Measurements from ENCODE around the gene OR10D3. TPM values are rescaled to one million over a fixed set of nuclear protein-coding genes. Genes with fewer than 3 reads are reported as not detected.

The OR10D3 gene
- total and polyA plus RNA-seq, 2 experiments from 2014 or later: not detected

DNA sequence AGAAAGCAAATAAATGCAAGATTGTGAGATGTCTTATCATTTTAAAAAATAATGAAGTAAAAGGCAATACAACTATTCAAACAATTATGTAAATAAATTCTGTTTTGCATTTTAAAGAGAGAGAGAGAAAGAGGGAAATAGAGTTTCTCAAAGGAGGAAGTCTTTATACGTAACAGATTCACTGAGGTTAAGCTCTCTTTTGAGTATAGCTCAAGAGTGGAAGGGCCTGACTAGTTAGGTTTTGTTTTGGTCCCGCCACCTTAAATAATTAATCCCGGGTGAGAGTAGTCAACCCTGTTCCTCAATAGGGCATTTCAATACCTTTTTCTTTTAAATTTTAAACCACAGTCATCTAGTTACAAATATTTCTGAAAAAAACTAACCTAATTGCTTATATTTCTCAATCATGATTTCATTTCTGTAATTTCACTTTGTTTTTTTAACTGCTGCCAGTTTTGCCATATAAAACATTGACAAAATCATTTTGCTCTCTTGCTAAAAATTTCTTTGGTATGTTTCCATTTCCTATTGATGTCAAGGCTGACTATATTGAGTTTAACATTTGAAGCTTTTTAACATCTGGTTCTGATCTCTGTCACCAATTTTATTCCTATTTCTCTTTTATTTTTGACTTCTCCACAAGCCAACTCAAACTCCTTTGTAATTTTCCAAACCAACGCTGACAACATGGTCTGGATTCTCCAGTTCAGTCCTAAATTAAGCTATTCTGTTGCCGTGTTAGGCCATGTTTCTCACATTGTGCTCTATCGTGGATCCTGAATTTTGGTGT lies 10.3 kb downstream of the OR10D3 start:
- no peak overlapping the region for H3K4me3 ChIP-seq
- H3K79me2 ChIP-seq (ENCODE audit: insufficient read depth): no peaks in the 10 kb centered on the region
- no peaks in the 10 kb centered on the region for H3K9me3 ChIP-seq (ENCODE audit: low read depth)
- H4K20me1 ChIP-seq (ENCODE audit: insufficient read depth): no peaks in the 10 kb centered on the region
- in situ Hi-C loops (cut with MboI): loop anchor here (10.0 kb wide), 1 partner anchor 119 kb away; no protein-coding TSS in a partner anchor
- H3K27ac ChIP-seq: no peak overlapping the region
- peaks cover 25% of the 10 kb centered on the region; the same call in 1 of the 2 replicates for H3K27me3 ChIP-seq (replicated peaks; ENCODE audit: insufficient read depth)
- no peak for DNase-seq
- no peaks in the 10 kb centered on the region for H3K4me1 ChIP-seq (ENCODE audit: insufficient read depth)
- no peak overlapping the region for H2AFZ ChIP-seq
- H3K9me2 ChIP-seq (ENCODE audit: insufficient read depth): no peaks in the 10 kb centered on the region
- TF ChIP-seq EZH2 (IDR thresholded peaks at IDR 0.05; ENCODE audit: insufficient read depth, poor library complexity, severe bottlenecking): no peak
- no peak for TF ChIP-seq EZH2phosphoT487 (IDR thresholded peaks at IDR 0.05; ENCODE audit: insufficient read depth, low read depth)
- 20 to 22% methylated on average over 6 of the region's 6 CpGs for WGBS, 2 experiments (ENCODE audit: low coverage in 1 of 2, low lambda C conversion rate in 2 of 2, missing lambda C conversion rate in 2 of 2)
- H3F3A ChIP-seq (ENCODE audit: insufficient read depth): no peaks in the 10 kb centered on the region
- H3K36me3 ChIP-seq (ENCODE audit: low read depth): no peaks in the 10 kb centered on the region
- no peak overlapping the region for H3K9ac ChIP-seq
- no peak overlapping the region for H3K4me2 ChIP-seq (ENCODE audit: unreplicated experiment)

DNA sequence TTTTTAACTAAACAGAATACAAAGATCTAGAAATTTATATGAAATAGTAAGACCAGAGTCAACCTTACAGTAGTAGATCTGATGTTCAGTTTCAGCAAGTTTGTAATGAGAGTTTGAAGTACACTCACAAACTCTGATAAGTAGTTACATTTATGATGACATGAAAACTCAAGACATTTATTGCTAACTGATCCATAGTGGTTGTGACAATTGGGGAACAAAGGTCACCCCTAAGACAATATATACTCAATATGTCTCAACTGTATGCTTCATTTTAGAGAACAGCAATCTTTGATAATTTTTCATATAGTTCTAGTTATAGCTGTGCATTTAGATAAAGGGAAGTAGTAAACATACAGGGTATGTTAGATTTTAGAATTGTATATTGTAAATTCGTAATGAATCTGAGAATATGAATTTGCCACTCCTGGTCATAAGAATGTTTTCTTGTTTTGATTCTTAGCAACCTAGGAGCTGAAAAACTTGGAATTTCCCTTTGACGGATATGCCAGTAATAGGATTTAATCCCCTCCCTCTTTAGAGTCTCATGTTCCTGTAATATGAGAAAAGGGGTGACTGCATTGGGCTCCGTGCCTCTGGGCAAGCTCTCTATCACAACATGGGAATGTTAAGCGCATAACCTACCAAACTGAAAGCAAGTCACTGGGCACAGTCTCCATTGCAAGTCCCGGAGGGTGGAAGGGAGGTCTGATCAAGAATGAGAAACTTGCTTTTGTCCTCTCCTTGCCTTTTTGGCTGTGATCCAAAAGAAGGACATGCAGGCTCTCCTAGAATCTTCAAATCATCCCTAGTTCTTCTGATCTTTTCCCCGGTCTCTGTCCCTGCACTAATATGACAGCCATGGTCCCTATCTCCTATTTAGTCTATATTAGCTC lies 11.4 kb downstream of the OR10D3 start:
- Histone ChIP-seq H4K20me1 (ENCODE audit: insufficient read depth) (no peaks in the 10 kb centered on the region), H3K4me1 (ENCODE audit: insufficient read depth) (no peaks in the 10 kb centered on the region), H3K4me2 (ENCODE audit: unreplicated experiment) (no peak overlapping the region), H2AFZ (no peak overlapping the region), H3K9me3 (ENCODE audit: low read depth) (no peaks in the 10 kb centered on the region), H3K9me2 (ENCODE audit: insufficient read depth) (no peaks in the 10 kb centered on the region), H3K36me3 (ENCODE audit: low read depth) (no peaks in the 10 kb centered on the region), H3K27ac (no peak overlapping the region), H3K4me3 (no peak overlapping the region), H3F3A (ENCODE audit: insufficient read depth) (no peaks in the 10 kb centered on the region), H3K79me2 (ENCODE audit: insufficient read depth) (no peaks in the 10 kb centered on the region), H3K9ac (no peak overlapping the region), H3K27me3 (replicated peaks; ENCODE audit: insufficient read depth) (peaks cover 13% of the 10 kb centered on the region; the same call in 1 of the 2 replicates)
- peak; percentile 34 for DNase-seq
- TF ChIP-seq EZH2phosphoT487 (IDR thresholded peaks at IDR 0.05; ENCODE audit: insufficient read depth, low read depth): no peak
- WGBS, 2 experiments (ENCODE audit: low coverage in 1 of 2, low lambda C conversion rate in 2 of 2, missing lambda C conversion rate in 2 of 2): 14 to 16% methylated on average over 6 of the region's 6 CpGs
- in situ Hi-C loops (cut with MboI): loop anchor here (10.0 kb wide), 1 partner anchor 120 kb away; no protein-coding TSS in a partner anchor

DNA sequence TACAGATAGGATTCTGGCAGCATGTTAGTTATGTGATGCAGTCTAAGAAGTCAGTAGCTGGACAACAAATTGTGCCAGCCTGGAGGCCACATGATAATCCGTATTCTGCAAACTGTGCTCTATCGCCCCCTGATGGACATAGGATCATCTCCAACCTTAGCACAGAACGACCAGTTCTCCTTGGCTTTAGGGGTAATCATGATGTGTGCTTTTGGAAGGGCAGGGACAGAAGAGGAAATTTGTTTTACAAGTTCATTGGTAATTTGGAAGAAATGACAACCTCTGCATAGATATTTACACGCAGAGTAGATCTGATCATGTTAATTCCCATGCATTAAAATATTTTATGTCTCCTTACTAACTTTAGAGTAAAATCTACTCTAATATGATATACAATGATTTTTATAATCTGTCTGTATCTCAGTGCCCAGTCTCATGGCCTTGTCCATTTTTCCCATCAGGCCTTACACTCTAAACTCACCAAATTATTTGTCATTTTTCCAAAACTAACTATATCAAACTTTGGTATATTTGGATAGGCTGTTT lies 12.1 kb downstream of the OR10D3 start:
- in situ Hi-C loops (cut with MboI): loop anchor here (10.0 kb wide), 1 partner anchor 120 kb away; no protein-coding TSS in a partner anchor
- Histone ChIP-seq H3K4me1 (ENCODE audit: insufficient read depth) (no peaks in the 10 kb centered on the region), H3F3A (ENCODE audit: insufficient read depth) (no peaks in the 10 kb centered on the region), H3K36me3 (ENCODE audit: low read depth) (no peaks in the 10 kb centered on the region), H3K9me3 (ENCODE audit: low read depth) (no peaks in the 10 kb centered on the region), H3K4me2 (ENCODE audit: unreplicated experiment) (no peak overlapping the region), H3K79me2 (ENCODE audit: insufficient read depth) (no peaks in the 10 kb centered on the region), H3K27me3 (replicated peaks; ENCODE audit: insufficient read depth) (peaks cover 12% of the 10 kb centered on the region; the same call in 1 of the 2 replicates), H3K27ac (no peak overlapping the region), H4K20me1 (ENCODE audit: insufficient read depth) (no peaks in the 10 kb centered on the region), H3K9ac (no peak overlapping the region), H3K4me3 (no peak overlapping the region), H2AFZ (no peak overlapping the region), H3K9me2 (ENCODE audit: insufficient read depth) (no peaks in the 10 kb centered on the region)
- WGBS, 2 experiments (ENCODE audit: low coverage in 1 of 2, low lambda C conversion rate in 2 of 2, missing lambda C conversion rate in 2 of 2): 2 to 3% methylated on average over 4 of the region's 4 CpGs
- TF ChIP-seq EZH2 (IDR thresholded peaks at IDR 0.05; ENCODE audit: insufficient read depth, poor library complexity, severe bottlenecking) (no peak), EZH2phosphoT487 (IDR thresholded peaks at IDR 0.05; ENCODE audit: insufficient read depth, low read depth) (no peak)
- DNase-seq: peak; percentile 66

DNA sequence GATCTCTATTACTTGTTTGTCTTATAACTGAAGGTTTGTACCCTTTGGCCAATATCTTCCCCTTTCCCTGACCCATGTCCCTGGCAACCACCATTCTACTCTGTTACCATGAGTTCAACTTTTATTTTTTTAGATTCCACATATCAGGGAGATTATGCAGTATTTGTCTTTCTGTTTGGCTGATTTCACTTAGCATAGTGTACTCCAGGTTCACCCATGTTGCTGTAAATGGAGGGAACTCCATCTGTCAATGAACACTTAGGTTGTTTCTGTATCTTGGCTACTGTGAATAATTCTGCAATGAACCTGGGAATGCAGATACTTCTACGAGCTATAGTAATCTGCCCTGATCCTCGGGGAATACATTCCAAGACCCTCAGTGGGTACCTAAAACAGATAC lies 14.9 kb downstream of the OR10D3 start:
- no peaks in the 10 kb centered on the region for H3K4me1 ChIP-seq (ENCODE audit: insufficient read depth)
- no peak overlapping the region for H3K4me3 ChIP-seq
- H3K9ac ChIP-seq: no peak overlapping the region
- no peaks in the 10 kb centered on the region for H3K36me3 ChIP-seq (ENCODE audit: low read depth)
- no peaks in the 10 kb centered on the region for H3K9me2 ChIP-seq (ENCODE audit: insufficient read depth)
- in situ Hi-C loops (cut with MboI): loop anchor here (10.0 kb wide), 1 partner anchor 123 kb away; no protein-coding TSS in a partner anchor
- no peak overlapping the region for H2AFZ ChIP-seq
- 37 to 62% methylated on average over 2 of the region's 2 CpGs for WGBS, 2 experiments (ENCODE audit: low coverage in 1 of 2, low lambda C conversion rate in 2 of 2, missing lambda C conversion rate in 2 of 2)
- H3F3A ChIP-seq (ENCODE audit: insufficient read depth): no peaks in the 10 kb centered on the region
- TF ChIP-seq EZH2phosphoT487 (IDR thresholded peaks at IDR 0.05; ENCODE audit: insufficient read depth, low read depth): no peak
- no peak for TF ChIP-seq EZH2 (IDR thresholded peaks at IDR 0.05; ENCODE audit: insufficient read depth, poor library complexity, severe bottlenecking)
- peaks cover 21% of the 10 kb centered on the region for H3K27me3 ChIP-seq (replicated peaks; ENCODE audit: insufficient read depth)
- H4K20me1 ChIP-seq (ENCODE audit: insufficient read depth): no peaks in the 10 kb centered on the region
- no peak overlapping the region for H3K4me2 ChIP-seq (ENCODE audit: unreplicated experiment)
- no peak for DNase-seq
- no peak overlapping the region for H3K27ac ChIP-seq
- no peaks in the 10 kb centered on the region for H3K79me2 ChIP-seq (ENCODE audit: insufficient read depth)
- no peaks in the 10 kb centered on the region for H3K9me3 ChIP-seq (ENCODE audit: low read depth)
